SK-N-MC (cell line): ENCODE results near the gene RALY.

Experiments
- DNase-seq: peaks from one replicate; pipeline ENCODE4 v3.0.0-alpha.2; 2011; ENCODE audit warnings: low read depth, low spot score
- H3K27ac ChIP-seq: fragments of 200-600 bp; sonication (generic); 2 replicates; pipeline ENCODE4 v1.5.1; 2016; ENCODE audit warnings: mixed run types
- H3K36me3 ChIP-seq: fragments of 200-600 bp; sonication (generic); 2 replicates; pipeline ENCODE4 v1.6.1; 2017; ENCODE audit warnings: antibody characterized with exemption, low read length, mixed read lengths; ENCODE audit not compliant: insufficient read depth
- H3K4me3 ChIP-seq: fragments of 200-600 bp; sonication (generic); 2 replicates; pipeline ENCODE4 v1.5.1; 2016
- H3K9ac ChIP-seq: fragments of 200-600 bp; sonication (generic); 2 replicates; pipeline ENCODE4 v1.8.0; 2017; ENCODE audit warnings: mixed run types, mixed read lengths; ENCODE audit not compliant: insufficient read length
- H3K9me3 ChIP-seq: fragments of 200-600 bp; sonication (generic); 2 replicates; pipeline ENCODE4 v1.6.1; 2017; ENCODE audit warnings: low read depth, mild to moderate bottlenecking, antibody characterized with exemption, low read length, moderate library complexity, mixed read lengths
- EZH2 ChIP-seq: fragments of 200-600 bp; sonication (generic); IDR thresholded peaks from one replicate; pipeline ENCODE4 v1.6.1; 2017; ENCODE audit warnings: antibody characterized with exemption
- FOXP2 ChIP-seq: optimal IDR thresholded peaks from 2 replicates; pipeline ENCODE3; 2011; ENCODE audit warnings: mild to moderate bottlenecking, moderate library complexity; ENCODE audit not compliant: insufficient read depth; ENCODE audit errors: extremely low read length, control extremely low read depth
- POLR2AphosphoS5 ChIP-seq: IDR thresholded peaks from 2 replicates; pipeline ENCODE4 v1.6.1; 2012; ENCODE audit warnings: mild to moderate bottlenecking, low read depth, low read length, borderline replicate concordance

Gene RALY

GRCh38 chr20:34060970-34061369 is 67.3 kb downstream of the RALY start:
- peaks cover 4% of the 10 kb centered on the region; the same call in 1 of the 2 replicates for H3K36me3 ChIP-seq
- no peak for DNase-seq
- H3K9me3 ChIP-seq: no peaks in the 10 kb centered on the region
- no peak for TF ChIP-seq FOXP2
- TF ChIP-seq POLR2AphosphoS5: no peak
- TF ChIP-seq EZH2: no peak
- H3K9ac ChIP-seq: no peak overlapping the region
- no peak overlapping the region for H3K4me3 ChIP-seq
- H3K27ac ChIP-seq: no peak overlapping the region

- Histone ChIP-seq H3K36me3 (peaks cover 4% of the 10 kb centered on the region; the same call in 1 of the 2 replicates), H3K9ac (no peak overlapping the region), H3K27ac (no peak overlapping the region), H3K4me3 (no peak overlapping the region), H3K9me3 (no peaks in the 10 kb centered on the region)
- TF ChIP-seq FOXP2: no peak
- no peak for TF ChIP-seq EZH2
- TF ChIP-seq POLR2AphosphoS5: no peak
- no peak for DNase-seq
Measured at GRCh38 chr20:34061695-34062094, 68.0 kb downstream of the RALY start.

- TF ChIP-seq FOXP2: no peak
- TF ChIP-seq POLR2AphosphoS5: no peak
- no peak for TF ChIP-seq EZH2
- H3K9ac ChIP-seq: no peak overlapping the region
- H3K27ac ChIP-seq: no peak overlapping the region
- DNase-seq: no peak
- no peaks in the 10 kb centered on the region for H3K9me3 ChIP-seq
- H3K36me3 ChIP-seq: peaks cover 4% of the 10 kb centered on the region; the same call in 1 of the 2 replicates
- H3K4me3 ChIP-seq: no peak overlapping the region
Measured at GRCh38 chr20:34062570-34063482, 69.1 kb downstream of the RALY start.

- DNase-seq: no peak
- H3K36me3 ChIP-seq: peaks cover 4% of the 10 kb centered on the region; the same call in 1 of the 2 replicates
- H3K9me3 ChIP-seq: no peaks in the 10 kb centered on the region
- no peak overlapping the region for H3K27ac ChIP-seq
- TF ChIP-seq FOXP2: no peak
- TF ChIP-seq EZH2: no peak
- TF ChIP-seq POLR2AphosphoS5: no peak
- H3K4me3 ChIP-seq: no peak overlapping the region
- H3K9ac ChIP-seq: no peak overlapping the region
Measured at GRCh38 chr20:34064286-34064685, 70.6 kb downstream of the RALY start.

DNA sequence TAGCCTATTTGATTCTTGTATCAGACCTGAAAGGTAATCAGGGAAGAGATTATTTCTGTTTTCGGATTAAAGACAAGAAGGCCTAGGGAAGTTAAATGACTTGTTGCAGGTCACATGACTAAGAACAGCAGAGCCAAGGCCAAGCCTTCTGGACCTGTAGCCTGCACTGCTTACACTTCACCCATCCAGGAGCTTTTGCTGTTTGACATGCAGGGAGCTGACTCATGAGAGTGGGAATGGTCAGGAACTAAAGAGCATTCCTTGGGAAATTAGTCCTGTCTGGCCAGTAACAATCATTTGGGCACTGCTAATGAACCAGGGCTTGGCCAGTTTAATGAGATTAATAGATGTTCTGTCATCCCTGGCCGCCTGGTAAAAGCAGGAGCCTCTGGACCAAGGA is 71.5 kb downstream of the RALY start:
- no peak overlapping the region for H3K27ac ChIP-seq
- TF ChIP-seq EZH2 (no peak), POLR2AphosphoS5 (no peak), FOXP2 (no peak)
- peaks cover 4% of the 10 kb centered on the region; the same call in 1 of the 2 replicates for H3K36me3 ChIP-seq
- no peaks in the 10 kb centered on the region for H3K9me3 ChIP-seq
- no peak for DNase-seq
- H3K4me3 ChIP-seq: no peak overlapping the region
- no peak overlapping the region for H3K9ac ChIP-seq

DNA sequence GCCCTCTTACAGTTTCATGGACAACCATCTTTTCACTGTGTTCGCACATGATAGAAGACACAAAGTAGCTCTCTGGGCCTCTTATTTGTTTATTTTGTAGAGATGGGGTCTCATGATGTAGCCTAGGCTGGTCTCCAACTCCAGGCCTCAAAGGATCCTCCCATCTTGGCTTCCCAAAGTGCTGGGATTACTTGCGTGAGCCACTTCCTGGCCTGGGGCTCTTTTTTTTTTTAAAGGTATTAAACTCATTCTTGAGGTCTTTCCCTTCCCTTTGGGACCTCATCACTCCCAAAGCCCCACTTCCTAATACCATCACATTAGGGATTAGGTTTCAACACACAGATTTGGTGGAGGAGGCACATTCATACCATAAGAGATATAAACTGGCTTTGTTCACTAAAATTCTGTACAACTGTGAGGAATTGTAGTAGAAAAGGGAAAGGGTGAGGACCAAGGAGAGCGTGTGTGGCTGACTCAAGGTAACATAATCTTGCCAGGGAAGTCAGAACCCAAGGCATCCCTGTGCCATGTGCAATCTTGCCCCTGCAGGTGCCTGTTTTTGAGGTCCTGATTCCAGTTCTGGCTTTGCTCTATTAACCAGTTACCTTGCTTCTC is 72.9 kb downstream of the RALY start:
- Histone ChIP-seq H3K9ac (no peak overlapping the region), H3K27ac (no peak overlapping the region), H3K4me3 (no peak overlapping the region), H3K36me3 (peaks cover 4% of the 10 kb centered on the region; the same call in 1 of the 2 replicates), H3K9me3 (no peaks in the 10 kb centered on the region)
- TF ChIP-seq POLR2AphosphoS5 (no peak; the same call in 1 of the 2 replicates), EZH2 (no peak), FOXP2 (no peak)
- peak; percentile 72 for DNase-seq

DNA sequence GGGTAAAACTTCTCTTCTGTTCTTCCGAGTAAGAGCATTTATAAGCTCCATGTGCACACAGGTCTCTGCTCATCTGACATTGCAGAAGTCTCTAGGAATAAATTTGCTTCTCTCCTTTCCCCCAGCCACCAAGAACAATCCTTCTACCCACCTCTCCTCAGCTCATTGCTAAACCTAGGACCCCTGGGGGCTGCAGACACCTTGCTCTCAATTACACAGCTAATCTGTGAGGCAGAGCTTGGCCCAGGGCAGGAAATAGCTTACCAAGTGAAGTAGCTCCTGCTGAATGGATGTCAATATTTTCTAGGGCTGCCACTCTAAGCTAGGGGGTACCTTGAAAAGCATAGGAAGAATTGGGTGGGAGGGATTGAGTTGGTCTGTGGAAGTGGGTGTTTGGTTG is 74.3 kb downstream of the RALY start:
- TF ChIP-seq EZH2: no peak
- no peak for TF ChIP-seq FOXP2
- TF ChIP-seq POLR2AphosphoS5: no peak
- H3K27ac ChIP-seq: no peak overlapping the region
- H3K9me3 ChIP-seq: no peaks in the 10 kb centered on the region
- no peak overlapping the region for H3K9ac ChIP-seq
- peaks cover 9% of the 10 kb centered on the region; the same call in 1 of the 2 replicates for H3K36me3 ChIP-seq
- no peak overlapping the region for H3K4me3 ChIP-seq
- DNase-seq: no peak

- Histone ChIP-seq H3K27ac (no peak overlapping the region), H3K9ac (no peak overlapping the region), H3K9me3 (no peaks in the 10 kb centered on the region), H3K36me3 (peaks cover 9% of the 10 kb centered on the region; the same call in 1 of the 2 replicates), H3K4me3 (no peak overlapping the region)
- peak; percentile 66 for DNase-seq
- TF ChIP-seq EZH2 (no peak), FOXP2 (no peak), POLR2AphosphoS5 (no peak)
Measured at GRCh38 chr20:34069341-34070078, 75.8 kb downstream of the RALY start.
